WTC11 (cell line): ENCODE data around the gene NDRG4. TPM values are rescaled to one million over a fixed set of nuclear protein-coding genes. Genes with fewer than 3 reads are reported as not detected.

Experiments
- ATAC-seq: fragments of 200-7000 bp; cut with Tn5 transposase; 2 replicates; pipeline ENCODE4 v1.10.0; 2021; ENCODE audit warnings: mild to moderate bottlenecking, moderate library complexity
- CTCF ChIA-PET: fragments of 300-600 bp; sonication (Branson Sonifier 250); formaldehyde crosslinking; loops from one replicate; lab custom pipeline; 2021; ENCODE audit warnings: antibody characterized with exemption; lab: Charles Lee
- POLR2A ChIA-PET: fragments of 350-600 bp; sonication (Branson Sonifier 250); formaldehyde crosslinking; loops from one replicate; lab custom pipeline; 2021; ENCODE audit warnings: antibody characterized with exemption; lab: Charles Lee
- DNase-seq: peaks from one replicate; pipeline ENCODE4 v3.0.0; 2021; ENCODE audit warnings: low spot score
- H3K27ac Mint-ChIP-seq: 2 replicates; pipeline ENCODE4 v1.8.0; 2021; ENCODE audit warnings: mixed read lengths
- H3K27me3 Mint-ChIP-seq: 2 replicates; pipeline ENCODE4 v1.8.0; 2021; ENCODE audit warnings: low read depth, mild to moderate bottlenecking, moderate library complexity, mixed read lengths
- H3K36me3 Mint-ChIP-seq: 2 replicates; pipeline ENCODE4 v1.8.0; 2021; ENCODE audit warnings: mixed read lengths
- H3K4me1 Mint-ChIP-seq: 2 replicates; pipeline ENCODE4 v1.8.0; 2022; ENCODE audit warnings: mixed read lengths
- H3K4me3 Mint-ChIP-seq: 2 replicates; pipeline ENCODE4 v1.8.0; 2021; ENCODE audit warnings: mild to moderate bottlenecking, moderate library complexity, mixed read lengths
- H3K9me3 Mint-ChIP-seq: 2 replicates; pipeline ENCODE4 v1.8.0; 2021; ENCODE audit warnings: mixed read lengths
- ARID4B ChIP-seq: sonication (generic); formaldehyde crosslinking; IDR thresholded peaks from 2 replicates; pipeline ENCODE4 v1.8.0; 2023; ENCODE audit warnings: missing genetic modification reagents, mild to moderate bottlenecking, borderline replicate concordance
- ELF4 ChIP-seq: sonication (generic); formaldehyde crosslinking; IDR thresholded peaks from 2 replicates; pipeline ENCODE4 v1.8.1; 2022; ENCODE audit warnings: low read depth, mild to moderate bottlenecking, moderate library complexity, missing genetic modification reagents
- FOXP1 ChIP-seq: sonication (generic); formaldehyde crosslinking; IDR thresholded peaks from 2 replicates; pipeline ENCODE4 v1.8.0; 2022; ENCODE audit warnings: missing genetic modification reagents, mild to moderate bottlenecking, moderate library complexity, borderline replicate concordance
- GABPB1 ChIP-seq: sonication (generic); formaldehyde crosslinking; IDR thresholded peaks from 2 replicates; pipeline ENCODE4 v1.8.1; 2023; ENCODE audit warnings: mild to moderate bottlenecking, missing genetic modification reagents
- GRHL2 ChIP-seq: fragments of 250-450 bp; sonication (Bioruptor Pico); IDR thresholded peaks from 2 replicates; pipeline ENCODE4 v1.8.0; 2022; ENCODE audit warnings: mild to moderate bottlenecking, moderate library complexity; ENCODE audit not compliant: insufficient replicate concordance, severe bottlenecking
- HMGA2 ChIP-seq: fragments of 250-450 bp; sonication (Bioruptor Pico); IDR thresholded peaks from 2 replicates; pipeline ENCODE4 v1.4.0; 2021; ENCODE audit warnings: mild to moderate bottlenecking, moderate library complexity
- IRF2 ChIP-seq: sonication (generic); formaldehyde crosslinking; IDR thresholded peaks from 2 replicates; pipeline ENCODE4 v1.8.0; 2022; ENCODE audit warnings: low read depth, missing genetic modification reagents, borderline replicate concordance
- JAZF1 ChIP-seq: fragments of 250-450 bp; sonication (Bioruptor Pico); IDR thresholded peaks from 2 replicates; pipeline ENCODE4 v1.9.0; 2021; ENCODE audit warnings: moderate library complexity, mild to moderate bottlenecking, inconsistent platforms
- JUN ChIP-seq: sonication (generic); formaldehyde crosslinking; IDR thresholded peaks from 2 replicates; pipeline ENCODE4 v1.8.0; 2023; ENCODE audit warnings: mild to moderate bottlenecking, missing genetic modification reagents
- MXD4 ChIP-seq: fragments of 250-450 bp; sonication (Bioruptor Pico); IDR thresholded peaks from 2 replicates; pipeline ENCODE4 v1.8.0; 2021; ENCODE audit warnings: mild to moderate bottlenecking, moderate library complexity, borderline replicate concordance
- RELA ChIP-seq: sonication (generic); formaldehyde crosslinking; IDR thresholded peaks from 2 replicates; pipeline ENCODE4 v1.8.1; 2022; ENCODE audit warnings: missing genetic modification reagents, mild to moderate bottlenecking, borderline replicate concordance
- RORB ChIP-seq: fragments of 250-450 bp; sonication (Bioruptor Pico); IDR thresholded peaks from 2 replicates; pipeline ENCODE4 v1.9.0; 2021; ENCODE audit warnings: mild to moderate bottlenecking
- TEAD4 ChIP-seq: sonication (generic); formaldehyde crosslinking; IDR thresholded peaks from 2 replicates; pipeline ENCODE4 v1.8.0; 2022; ENCODE audit warnings: mild to moderate bottlenecking, missing genetic modification reagents
- ZBTB21 ChIP-seq: sonication (generic); formaldehyde crosslinking; IDR thresholded peaks from 2 replicates; pipeline ENCODE4 v1.8.1; 2023; ENCODE audit warnings: mild to moderate bottlenecking, missing genetic modification reagents, borderline replicate concordance
- ZMAT4 ChIP-seq: fragments of 250-450 bp; sonication (Bioruptor Pico); IDR thresholded peaks from 2 replicates; pipeline ENCODE4 v1.9.0; 2021; ENCODE audit warnings: mild to moderate bottlenecking
- ZNF138 ChIP-seq: sonication (generic); formaldehyde crosslinking; conservative IDR thresholded peaks from 2 replicates; pipeline ENCODE4 v1.8.1; 2022; ENCODE audit warnings: mild to moderate bottlenecking, moderate library complexity, missing genetic modification reagents
- ZNF219 ChIP-seq: sonication (generic); formaldehyde crosslinking; IDR thresholded peaks from 2 replicates; pipeline ENCODE4 v1.8.0; 2023; ENCODE audit warnings: missing genetic modification reagents, mild to moderate bottlenecking, borderline replicate concordance
- ZNF396 ChIP-seq: fragments of 250-450 bp; sonication (Bioruptor Pico); IDR thresholded peaks from 2 replicates; pipeline ENCODE4 v1.8.0; 2021; ENCODE audit warnings: mild to moderate bottlenecking, moderate library complexity, borderline replicate concordance
- ZNF423 ChIP-seq: fragments of 250-450 bp; sonication (Bioruptor Pico); IDR thresholded peaks from 2 replicates; pipeline ENCODE4 v2.1.2; 2022; ENCODE audit warnings: mild to moderate bottlenecking, moderate library complexity
- total RNA-seq: library from RNA; stranded (reverse); gene quantifications from 3 replicates; pipeline ENCODE4 v1.2.3, GENCODE V29; 2021
- TF ChIP-seq, protein P1 (sequence below): sonication (generic); formaldehyde crosslinking; IDR thresholded peaks from 2 replicates; pipeline ENCODE4 v1.8.1; 2022; ENCODE audit warnings: mild to moderate bottlenecking, missing genetic modification reagents, moderate library complexity, borderline replicate concordance
- TF ChIP-seq, protein P2 (sequence below): sonication (generic); formaldehyde crosslinking; IDR thresholded peaks from 2 replicates; pipeline ENCODE4 v1.8.0; 2022; ENCODE audit warnings: mild to moderate bottlenecking, missing genetic modification reagents
- TF ChIP-seq, protein P3 (sequence below): sonication (generic); formaldehyde crosslinking; IDR thresholded peaks from 2 replicates; pipeline ENCODE4 v1.8.1; 2022; ENCODE audit warnings: low read depth, mild to moderate bottlenecking, moderate library complexity, missing genetic modification reagents, borderline replicate concordance
- TF ChIP-seq, protein P4 (sequence below): sonication (generic); formaldehyde crosslinking; IDR thresholded peaks from 2 replicates; pipeline ENCODE4 v1.8.0; 2022; ENCODE audit warnings: missing genetic modification reagents
- TF ChIP-seq, protein P5 (sequence below): sonication (generic); formaldehyde crosslinking; IDR thresholded peaks from 2 replicates; pipeline ENCODE4 v1.8.0; 2022; ENCODE audit warnings: mild to moderate bottlenecking, missing genetic modification reagents

The NDRG4 gene
- total RNA-seq, 1 experiment from 2014 or later: 20.5 TPM

GRCh38 chr16:58511933-58512815 is 12.2 kb downstream of the NDRG4 start (continued):
- no peak for TF ChIP-seq ELF4 (CRISPR knock-in tag)
- TF ChIP-seq ZNF138 (CRISPR knock-in tag): no peak
- TF ChIP-seq JAZF1 (CRISPR knock-in tag): no peak
- TF ChIP-seq, protein P1, sequence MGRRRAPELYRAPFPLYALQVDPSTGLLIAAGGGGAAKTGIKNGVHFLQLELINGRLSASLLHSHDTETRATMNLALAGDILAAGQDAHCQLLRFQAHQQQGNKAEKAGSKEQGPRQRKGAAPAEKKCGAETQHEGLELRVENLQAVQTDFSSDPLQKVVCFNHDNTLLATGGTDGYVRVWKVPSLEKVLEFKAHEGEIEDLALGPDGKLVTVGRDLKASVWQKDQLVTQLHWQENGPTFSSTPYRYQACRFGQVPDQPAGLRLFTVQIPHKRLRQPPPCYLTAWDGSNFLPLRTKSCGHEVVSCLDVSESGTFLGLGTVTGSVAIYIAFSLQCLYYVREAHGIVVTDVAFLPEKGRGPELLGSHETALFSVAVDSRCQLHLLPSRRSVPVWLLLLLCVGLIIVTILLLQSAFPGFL (CRISPR knock-in tag): no peak
- TF ChIP-seq GABPB1 (CRISPR knock-in tag): no peak
- no peak for TF ChIP-seq IRF2 (CRISPR knock-in tag)
- TF ChIP-seq GRHL2 (CRISPR knock-in tag): no peak
- TF ChIP-seq HMGA2: no peak
- TF ChIP-seq ARID4B: no peak
- TF ChIP-seq ZNF423 (CRISPR knock-in tag): no peak

DNA sequence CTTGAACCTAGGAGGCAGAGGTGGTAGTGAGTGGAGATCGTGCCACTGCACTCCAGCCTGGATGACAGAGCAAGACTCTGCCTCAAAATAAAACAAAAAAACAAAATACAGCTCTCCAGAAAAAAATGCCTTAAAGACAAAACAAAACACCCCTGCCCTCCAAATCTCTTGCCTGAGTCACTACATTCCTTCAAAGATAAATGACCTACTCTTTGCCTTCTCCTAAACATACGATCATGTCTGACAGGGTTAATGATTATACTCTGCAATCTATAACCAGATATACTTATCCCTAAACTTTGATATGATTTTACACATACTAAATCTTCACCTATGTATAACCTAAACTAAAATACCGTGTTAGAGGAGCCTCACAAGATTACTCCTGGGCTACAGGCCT is 13.9 kb downstream of the NDRG4 start:
- H3K4me3 Mint-ChIP-seq: peak overlapping the region; percentile 14; the same call in 1 of the 2 replicates
- ChIA-PET POLR2A (no interaction called here), CTCF (interaction anchor here (0.8 to 1.7 kb wide), 3 partner anchors 26 to 242 kb away, joined by 4 to 11 read pairs (median 5); no protein-coding TSS in a partner anchor)
- H3K36me3 Mint-ChIP-seq: peaks cover 21% of the 10 kb centered on the region
- H3K27me3 Mint-ChIP-seq: no peaks in the 10 kb centered on the region
- ATAC-seq (no peak), DNase-seq (no peak)
- peaks cover 29% of the 10 kb centered on the region for H3K4me1 Mint-ChIP-seq
- no peaks in the 10 kb centered on the region for H3K9me3 Mint-ChIP-seq
- no peak overlapping the region for H3K27ac Mint-ChIP-seq
- TF ChIP-seq MXD4 (CRISPR knock-in tag) (no peak), ZMAT4 (CRISPR knock-in tag) (no peak), RORB (CRISPR knock-in tag) (no peak), ZNF396 (CRISPR knock-in tag) (no peak), ZBTB21 (CRISPR knock-in tag) (no peak), ZNF219 (CRISPR knock-in tag) (no peak), TEAD4 (CRISPR knock-in tag) (no peak), FOXP1 (CRISPR knock-in tag) (no peak), RELA (CRISPR knock-in tag) (no peak), JUN (CRISPR knock-in tag) (no peak)
- TF ChIP-seq, protein P2, sequence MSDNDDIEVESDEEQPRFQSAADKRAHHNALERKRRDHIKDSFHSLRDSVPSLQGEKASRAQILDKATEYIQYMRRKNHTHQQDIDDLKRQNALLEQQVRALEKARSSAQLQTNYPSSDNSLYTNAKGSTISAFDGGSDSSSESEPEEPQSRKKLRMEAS (CRISPR knock-in tag): no peak
- TF ChIP-seq, protein P3, sequence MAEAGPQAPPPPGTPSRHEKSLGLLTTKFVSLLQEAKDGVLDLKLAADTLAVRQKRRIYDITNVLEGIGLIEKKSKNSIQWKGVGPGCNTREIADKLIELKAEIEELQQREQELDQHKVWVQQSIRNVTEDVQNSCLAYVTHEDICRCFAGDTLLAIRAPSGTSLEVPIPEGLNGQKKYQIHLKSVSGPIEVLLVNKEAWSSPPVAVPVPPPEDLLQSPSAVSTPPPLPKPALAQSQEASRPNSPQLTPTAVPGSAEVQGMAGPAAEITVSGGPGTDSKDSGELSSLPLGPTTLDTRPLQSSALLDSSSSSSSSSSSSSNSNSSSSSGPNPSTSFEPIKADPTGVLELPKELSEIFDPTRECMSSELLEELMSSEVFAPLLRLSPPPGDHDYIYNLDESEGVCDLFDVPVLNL (CRISPR knock-in tag): no peak
- TF ChIP-seq, protein P4, sequence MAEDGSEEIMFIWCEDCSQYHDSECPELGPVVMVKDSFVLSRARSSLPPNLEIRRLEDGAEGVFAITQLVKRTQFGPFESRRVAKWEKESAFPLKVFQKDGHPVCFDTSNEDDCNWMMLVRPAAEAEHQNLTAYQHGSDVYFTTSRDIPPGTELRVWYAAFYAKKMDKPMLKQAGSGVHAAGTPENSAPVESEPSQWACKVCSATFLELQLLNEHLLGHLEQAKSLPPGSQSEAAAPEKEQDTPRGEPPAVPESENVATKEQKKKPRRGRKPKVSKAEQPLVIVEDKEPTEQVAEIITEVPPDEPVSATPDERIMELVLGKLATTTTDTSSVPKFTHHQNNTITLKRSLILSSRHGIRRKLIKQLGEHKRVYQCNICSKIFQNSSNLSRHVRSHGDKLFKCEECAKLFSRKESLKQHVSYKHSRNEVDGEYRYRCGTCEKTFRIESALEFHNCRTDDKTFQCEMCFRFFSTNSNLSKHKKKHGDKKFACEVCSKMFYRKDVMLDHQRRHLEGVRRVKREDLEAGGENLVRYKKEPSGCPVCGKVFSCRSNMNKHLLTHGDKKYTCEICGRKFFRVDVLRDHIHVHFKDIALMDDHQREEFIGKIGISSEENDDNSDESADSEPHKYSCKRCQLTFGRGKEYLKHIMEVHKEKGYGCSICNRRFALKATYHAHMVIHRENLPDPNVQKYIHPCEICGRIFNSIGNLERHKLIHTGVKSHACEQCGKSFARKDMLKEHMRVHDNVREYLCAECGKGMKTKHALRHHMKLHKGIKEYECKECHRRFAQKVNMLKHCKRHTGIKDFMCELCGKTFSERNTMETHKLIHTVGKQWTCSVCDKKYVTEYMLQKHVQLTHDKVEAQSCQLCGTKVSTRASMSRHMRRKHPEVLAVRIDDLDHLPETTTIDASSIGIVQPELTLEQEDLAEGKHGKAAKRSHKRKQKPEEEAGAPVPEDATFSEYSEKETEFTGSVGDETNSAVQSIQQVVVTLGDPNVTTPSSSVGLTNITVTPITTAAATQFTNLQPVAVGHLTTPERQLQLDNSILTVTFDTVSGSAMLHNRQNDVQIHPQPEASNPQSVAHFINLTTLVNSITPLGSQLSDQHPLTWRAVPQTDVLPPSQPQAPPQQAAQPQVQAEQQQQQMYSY: no peak
- TF ChIP-seq, protein P5, sequence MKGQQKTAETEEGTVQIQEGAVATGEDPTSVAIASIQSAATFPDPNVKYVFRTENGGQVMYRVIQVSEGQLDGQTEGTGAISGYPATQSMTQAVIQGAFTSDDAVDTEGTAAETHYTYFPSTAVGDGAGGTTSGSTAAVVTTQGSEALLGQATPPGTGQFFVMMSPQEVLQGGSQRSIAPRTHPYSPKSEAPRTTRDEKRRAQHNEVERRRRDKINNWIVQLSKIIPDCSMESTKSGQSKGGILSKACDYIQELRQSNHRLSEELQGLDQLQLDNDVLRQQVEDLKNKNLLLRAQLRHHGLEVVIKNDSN (CRISPR knock-in tag): no peak
